HG02981 (cell line): ENCODE results near the gene GIT1.
A peak's percentile ranks its signal among the peaks of the same experiment; 100 is the strongest.
"Not testable (repeated sequence)": the region's sequence is repeated elsewhere in the genome, so short reads cannot be mapped to it uniquely, and the experiment has no call there.

Experiments used
- ATAC-seq: cut with Tn5 transposase; IDR thresholded peaks from one replicate; pipeline ENCODE4 v1.9.1; 2021; ENCODE audit warnings: mild to moderate bottlenecking, moderate library complexity; ENCODE audit not compliant: unreplicated experiment

The GIT1 gene

DNA sequence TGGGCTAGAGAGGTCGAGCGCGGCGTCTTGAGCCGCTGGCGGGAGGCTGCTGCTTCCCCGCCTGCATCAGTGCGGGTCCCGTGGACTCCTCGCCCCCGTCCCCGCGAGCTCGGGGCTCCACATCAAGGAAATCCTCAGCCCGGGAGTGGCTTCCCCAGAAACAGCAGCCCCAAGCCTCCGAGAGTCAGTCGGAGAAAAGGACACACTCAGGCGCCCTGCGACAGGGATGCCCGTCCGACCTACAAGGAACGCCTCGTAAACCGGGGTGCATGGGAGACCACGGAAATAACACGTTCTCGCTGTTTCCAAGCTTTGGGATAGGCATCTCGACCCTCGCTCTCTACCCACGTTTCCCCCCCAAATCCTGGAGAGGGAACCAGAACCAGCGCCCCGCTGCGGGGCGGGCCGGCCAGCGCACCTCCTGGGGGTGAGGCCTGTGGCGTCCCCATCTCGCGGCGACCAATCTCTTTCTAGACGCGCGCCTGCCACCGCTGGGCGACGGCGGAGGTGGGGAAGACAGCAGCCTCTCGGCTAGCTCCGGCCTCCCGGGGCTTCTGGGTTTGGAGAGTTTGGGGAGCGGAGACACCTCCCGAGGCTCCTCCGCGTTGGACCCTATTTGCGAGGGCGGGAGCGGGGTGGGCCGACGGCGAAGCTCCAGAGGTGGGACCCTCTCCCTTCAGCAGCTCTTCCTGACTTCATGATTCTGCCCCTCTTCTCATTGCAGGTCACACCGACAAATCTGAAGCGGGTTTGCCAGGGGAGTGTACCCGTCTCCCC is 21.7 kb downstream of the GIT1 start:
- peak; percentile 39 for ATAC-seq

DNA sequence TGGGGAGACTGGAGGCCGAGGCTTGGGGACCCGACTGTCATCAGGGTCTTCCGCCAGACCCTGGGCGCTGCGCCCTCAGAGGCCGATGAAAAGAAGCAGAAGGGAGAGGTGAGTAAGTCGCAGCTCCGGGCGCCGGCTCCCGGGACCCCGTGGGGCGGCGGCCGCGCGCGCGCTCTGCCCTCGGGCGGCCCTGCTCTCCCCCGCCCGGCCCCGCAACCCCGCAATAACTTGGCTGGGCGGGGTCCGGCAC is 22.2 kb downstream of the GIT1 start:
- ATAC-seq: no peak

DNA sequence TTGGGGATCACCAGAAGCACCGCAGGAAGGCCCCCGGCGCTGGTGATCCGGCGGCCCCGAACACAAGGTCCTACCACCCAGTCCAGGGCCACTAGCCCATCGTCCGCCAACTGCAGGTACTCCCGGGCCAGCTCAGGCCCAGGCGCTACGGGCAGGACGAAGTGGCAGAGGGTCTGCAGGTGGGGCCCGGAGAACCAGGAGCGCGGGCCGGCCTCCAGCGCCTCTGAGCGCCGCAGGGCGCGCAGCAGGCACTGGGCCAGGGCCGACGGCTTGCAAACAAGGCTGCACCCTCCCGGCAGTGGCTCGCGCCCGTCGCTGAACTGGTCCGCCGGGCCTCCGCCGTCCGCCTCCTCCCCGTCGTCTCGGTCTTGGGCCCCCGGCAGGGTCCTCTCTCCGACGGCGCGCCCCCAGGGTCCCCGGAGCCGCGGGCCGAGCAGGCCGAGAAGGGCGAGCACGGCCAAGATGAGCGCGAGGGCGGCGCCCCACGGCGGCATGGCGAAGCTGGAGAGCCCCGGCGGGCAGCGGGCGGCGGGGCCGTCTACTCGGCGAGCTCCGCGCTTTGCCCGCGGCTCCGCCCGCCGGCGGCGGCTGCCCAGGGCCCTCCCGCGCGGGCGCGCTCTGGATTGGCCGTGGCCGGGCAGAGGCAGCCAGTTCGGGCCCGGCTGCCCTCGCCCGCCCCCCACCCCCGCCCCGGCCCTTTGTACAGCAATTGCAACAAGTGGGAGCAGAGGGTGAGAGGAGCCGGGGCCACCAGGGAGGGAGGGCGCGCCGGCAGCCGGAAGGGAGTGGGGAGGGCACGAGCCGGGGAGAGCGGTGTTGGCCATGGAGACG is 22.8 kb downstream of the GIT1 start, which contains the start of gene ABHD15:
Gene ABHD15 (minus strand): TSS at position 565 of the 831 bp plus-strand sequence. CDS start 71 bp downstream, at position 494.
- no peak for ATAC-seq

DNA sequence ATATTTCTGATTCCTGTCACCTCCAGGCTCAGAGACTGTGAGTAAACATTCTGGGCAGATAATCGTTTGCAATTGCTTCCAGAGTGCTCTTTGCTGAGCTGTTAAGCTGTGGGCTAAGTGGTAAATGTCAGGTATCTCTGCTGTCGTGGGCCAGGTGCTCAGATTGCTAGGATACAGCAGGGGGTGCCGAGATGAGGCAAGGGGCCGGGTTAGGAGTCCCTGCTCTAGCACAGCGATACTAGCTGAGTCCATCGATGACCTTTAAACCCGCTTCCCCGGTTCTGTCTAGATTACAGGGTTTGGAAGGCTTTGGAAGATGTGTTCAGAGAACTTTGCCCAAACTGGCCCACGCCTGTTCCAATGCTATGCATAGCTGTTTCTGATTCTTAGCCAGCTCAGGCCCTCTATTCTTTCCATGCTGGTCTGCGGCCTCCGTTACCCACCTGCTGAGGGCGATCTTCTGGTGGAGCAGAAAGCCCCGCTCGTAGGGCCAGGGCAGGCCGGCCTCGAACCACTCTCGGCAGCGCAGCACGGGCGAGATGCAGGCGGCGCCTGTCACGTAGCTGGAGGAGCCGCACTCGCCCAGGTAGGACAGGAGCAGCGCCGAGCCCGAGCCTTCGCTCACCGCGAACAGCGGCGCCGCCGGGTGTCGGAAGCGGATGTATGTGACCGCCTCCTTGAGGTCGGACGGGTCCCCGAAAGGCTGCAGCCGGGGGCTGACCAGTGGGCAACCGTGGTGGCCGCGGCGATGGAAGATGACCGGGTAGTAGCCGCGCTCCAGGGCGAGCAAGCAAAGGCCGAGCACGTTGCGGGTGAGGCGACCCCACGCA is 23.6 kb downstream of the GIT1 start:
- no peak for ATAC-seq

DNA sequence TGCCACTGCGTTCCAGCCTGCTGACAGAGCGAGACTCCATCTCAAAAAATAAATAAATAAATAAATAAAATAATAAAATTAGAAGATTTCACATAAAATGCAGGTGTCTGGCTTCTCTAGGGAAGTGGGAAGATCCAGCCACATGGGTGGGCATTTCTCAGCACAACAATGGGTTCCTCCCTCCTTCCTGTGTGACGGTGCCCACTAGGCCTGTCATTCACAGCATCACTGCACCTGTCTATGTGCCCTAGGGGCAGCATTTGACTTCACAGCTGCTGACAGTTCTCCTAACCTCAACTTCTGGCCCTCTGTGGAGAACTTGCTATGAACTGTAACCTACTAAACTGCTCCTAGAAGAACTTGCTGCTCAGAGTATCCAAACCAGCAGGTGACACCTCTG is 25.6 kb downstream of the GIT1 start:
- no peak for ATAC-seq

DNA sequence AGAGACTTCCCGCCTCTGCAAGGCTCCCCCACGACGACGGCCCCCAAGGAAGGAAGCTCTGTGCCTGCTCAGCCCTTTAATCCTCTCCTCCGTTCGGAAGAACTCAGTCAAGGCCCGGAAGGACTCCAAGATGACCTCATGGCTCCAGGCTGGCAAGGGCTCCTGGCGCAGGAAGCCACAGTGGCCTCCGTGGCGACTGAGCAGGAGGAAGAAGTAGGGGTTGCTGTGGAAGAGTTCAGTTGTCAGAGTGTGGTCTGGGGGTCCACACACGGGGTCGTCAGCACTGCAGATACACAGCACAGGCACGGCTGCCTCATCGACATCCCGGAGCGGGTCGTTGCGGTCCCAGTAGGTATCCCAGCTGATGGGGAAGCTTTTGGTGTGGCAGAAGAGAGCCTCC is 26.8 kb downstream of the GIT1 start:
- ATAC-seq: no peak

DNA sequence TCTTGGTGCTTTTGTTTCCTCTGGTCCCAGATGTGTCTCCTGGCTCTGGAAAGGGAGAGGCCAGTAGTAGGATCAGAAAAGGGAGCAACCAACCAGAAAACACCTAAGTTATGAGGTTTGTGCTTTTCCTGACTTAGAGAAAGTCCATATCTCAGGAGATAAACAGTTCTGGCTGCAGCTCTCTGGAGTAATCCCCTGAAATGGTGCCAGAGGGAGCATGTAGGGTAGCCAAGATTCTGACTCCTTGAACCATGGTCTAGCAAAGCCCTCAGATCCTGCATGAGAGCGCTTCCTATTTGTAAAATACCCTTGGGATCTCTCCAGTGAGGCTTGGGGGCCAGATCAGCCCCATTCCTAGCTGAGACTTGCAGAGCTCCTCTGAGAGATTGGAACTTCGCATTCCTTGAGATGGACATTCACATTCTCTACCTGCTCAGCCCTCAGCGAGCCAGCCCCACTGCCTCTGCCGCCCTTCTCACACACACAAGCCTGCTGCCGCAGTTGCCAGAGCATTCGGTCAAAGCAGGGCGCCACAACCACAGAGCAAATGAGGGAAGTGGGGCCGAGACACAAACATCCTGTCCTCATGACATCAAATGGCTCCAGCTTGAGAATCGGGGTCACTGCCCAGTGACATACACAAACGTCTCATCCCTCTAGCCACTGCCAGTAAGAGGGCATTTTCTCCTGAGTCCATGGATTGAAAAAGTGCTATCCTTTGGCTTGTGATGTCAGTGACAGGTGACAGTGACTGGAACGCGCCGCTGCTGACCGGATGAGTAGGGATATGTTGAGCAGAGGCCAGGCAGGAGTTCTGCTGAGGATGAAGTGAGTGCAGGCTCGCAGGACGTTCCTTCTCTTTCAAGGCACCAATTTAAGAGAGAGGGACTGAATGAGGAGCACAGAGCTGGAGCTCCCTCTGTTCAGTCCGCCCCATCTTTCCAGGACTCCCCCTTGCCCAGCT is 27.6 kb downstream of the GIT1 start:
- ATAC-seq: no peak

DNA sequence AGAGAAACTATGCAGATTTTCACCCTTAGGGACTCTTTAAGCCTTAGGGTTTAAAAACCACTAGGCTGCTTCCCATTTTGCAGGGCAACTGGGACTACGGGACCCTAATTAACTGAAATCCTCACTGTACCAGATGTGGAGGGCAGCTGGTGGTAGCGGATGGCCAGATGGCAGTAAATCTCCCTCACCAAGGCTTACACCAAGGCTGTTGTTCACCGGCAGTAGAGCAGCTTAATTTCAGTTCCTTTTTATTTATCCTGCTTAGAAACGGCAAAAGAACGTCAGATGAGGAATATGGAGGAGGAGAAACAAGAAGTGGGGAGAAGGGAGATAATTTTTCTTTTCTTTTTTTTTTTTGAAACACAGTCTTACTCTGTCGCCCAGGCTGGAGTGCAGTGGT is 29.1 kb downstream of the GIT1 start:
- no peak for ATAC-seq

DNA sequence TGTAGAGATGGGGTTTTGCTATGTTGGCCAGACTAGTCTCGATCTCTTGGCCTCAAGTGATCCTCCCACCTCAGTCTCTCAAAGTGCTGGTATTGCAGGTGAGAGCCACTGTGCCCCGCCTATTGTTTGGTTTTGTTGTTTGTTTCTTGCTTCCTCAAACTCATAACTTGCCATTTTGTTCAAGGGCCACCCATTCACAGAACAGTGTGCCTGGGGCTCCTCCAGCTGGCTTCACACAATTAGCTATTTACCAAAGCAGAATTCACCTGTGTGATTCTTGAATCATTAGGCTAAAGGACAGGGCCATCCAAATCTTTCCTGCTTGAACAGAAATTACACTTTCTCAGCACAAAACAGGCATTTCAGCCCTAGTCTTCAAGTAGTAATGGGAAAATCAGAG is 29.8 kb downstream of the GIT1 start:
- no peak for ATAC-seq

DNA sequence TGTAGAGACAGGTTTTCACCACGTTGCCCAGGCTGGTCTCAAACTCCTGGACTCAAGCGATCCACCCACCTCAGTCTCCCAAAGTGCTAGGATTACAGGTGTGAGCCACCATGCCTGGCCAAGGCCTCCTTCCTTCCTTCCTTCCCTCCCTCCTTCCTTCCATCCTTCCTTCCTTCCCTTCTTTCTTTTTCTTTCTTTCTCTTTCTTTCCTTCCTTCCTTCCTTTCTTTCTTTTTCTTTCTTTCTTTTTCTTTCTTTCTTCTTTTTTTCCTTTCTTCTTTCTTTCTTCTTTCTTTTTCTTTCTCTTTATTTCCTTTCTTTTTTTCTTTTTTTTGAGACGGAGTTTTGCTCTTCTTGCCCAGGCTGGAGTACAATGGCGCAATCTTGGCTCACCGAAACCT is 31.3 kb downstream of the GIT1 start:
- ATAC-seq: not testable (repeated sequence)

DNA sequence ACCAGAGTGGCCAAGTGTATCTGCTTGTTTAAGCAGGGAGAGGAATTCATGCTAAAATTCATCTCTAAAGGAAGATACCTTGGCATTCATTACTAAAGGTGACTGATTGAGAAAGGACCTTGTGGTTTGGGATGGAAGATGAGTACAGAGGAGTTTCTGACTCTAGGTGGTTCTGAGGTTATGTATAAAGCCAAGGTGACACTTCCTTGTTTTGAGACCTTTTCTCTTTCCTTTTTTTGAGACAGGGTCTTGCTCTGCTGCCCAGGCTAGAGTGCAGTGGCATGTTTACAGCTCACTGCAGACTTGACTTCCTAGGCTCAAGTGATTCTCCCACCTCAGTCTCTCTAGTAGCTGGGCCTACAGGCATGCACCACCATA is 31.7 kb downstream of the GIT1 start:
- no peak for ATAC-seq

DNA sequence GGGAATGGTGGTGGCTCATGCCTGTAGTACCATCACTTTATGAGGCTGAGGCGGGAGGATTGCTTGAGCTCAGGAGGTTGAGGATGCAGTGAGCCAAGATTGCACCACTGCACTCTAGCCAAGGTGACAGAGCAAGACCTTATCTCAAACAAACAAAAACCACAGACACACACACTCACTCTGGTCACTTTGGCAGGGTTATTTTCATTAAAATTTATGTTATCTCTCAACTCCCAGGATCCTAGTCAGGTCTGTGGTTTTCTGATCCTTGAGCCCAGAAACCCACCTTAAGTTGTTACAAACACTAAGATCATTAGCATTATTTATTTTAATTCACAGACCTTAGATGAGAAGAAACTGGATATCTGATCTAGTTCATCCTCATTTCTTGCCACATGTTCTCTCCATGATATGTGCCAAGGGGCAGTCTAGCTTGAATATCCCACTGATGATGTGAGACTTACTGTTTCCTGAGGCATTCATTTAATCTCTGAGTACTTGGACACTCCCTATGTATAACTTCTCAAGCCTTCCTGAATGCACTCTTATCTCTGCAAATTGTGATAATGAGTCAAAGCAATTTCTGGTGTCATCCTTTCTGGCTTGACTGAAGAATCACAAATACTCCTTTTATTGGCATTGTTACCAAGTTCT is 32.2 kb downstream of the GIT1 start:
- no peak for ATAC-seq

DNA sequence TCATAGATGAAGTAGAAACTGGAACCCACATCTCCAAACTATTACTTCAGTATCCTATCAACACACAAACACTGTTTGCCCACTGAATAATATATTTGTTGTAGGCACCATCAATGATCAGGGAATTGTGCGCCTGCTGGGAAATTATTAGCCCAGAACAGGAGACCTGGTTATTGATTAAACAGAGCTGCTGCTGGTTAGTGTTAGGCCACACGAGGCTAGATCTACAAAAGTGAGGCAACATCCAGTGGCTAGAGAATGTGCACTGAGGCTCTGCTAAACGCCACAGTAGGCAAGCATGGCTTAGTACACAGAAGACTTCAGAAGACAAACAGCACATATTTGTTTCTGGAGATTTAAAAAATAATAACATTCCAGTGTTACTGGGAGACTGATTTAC is 33.6 kb downstream of the GIT1 start:
- ATAC-seq: no peak

DNA sequence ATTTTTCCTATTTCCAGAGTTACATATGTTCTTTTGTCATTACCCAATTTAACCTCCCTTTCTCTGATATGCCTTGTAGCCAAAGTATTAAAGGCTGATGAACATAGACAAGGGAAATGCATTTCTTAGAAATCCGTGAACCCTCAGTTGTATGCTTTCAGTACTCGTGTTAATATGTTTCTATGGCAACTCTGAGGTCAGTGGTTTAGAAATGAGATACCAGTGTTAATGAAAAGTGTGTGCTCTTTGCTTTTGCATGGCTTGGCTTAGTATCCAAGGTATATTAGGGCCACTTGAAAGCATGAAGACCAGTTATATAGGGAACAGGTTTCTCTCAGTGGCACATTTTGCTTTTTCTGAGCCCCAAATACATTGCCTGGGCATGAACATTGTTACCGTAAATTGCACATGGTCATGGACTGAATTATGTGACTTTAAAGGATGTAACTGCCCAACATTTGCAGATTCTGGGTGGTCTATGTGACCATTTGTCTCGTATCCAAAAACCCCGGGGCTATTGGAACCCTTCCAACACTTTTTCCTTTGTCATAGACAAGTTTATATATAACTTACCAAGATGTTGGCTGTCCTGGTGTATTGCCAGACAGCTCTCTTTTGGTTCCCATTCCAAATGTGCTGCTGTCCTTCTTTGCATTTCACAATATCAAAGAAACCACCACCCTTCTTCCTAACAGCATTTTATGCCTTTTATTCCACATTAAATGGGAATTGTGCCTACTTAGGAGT is 40.1 kb downstream of the GIT1 start:
- peak; percentile 57 for ATAC-seq

DNA sequence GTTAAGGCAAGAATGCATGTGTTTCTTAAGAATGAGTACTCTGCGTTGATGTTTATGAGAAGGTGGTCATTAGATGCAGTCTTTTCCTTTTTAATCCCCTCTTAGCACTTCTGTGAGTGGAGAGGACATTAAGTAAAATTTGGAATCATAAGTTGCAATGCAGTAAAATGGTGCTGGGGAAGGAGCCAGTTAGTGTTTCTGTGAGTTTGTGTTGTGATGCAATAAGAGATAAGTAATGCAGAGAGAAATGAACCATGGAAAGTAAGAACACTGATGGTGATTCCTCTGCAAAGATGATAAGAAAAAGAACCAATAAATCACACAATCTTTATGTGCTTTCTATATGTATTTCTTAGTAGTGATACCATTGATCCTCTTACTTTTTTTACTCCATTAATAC is 42.6 kb downstream of the GIT1 start:
- no peak for ATAC-seq

DNA sequence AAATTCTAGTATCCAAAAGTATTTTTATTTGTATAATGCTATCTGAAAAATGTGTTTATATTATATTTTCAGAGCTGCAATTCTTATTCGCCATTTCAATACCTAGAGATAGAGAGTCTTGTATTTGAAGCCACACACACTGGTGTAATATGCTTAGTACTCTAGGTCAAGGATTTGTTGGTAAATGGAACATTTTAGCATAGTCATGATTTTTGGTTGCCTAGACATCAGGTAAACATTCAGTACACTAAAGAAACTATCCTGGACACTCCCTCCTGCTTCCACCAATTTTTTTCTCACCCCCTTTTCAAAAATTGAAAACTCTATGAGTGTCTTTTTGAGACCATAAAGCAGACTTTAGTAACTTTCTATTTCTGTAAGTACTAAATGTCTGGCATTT is 43.4 kb downstream of the GIT1 start:
- ATAC-seq: no peak

DNA sequence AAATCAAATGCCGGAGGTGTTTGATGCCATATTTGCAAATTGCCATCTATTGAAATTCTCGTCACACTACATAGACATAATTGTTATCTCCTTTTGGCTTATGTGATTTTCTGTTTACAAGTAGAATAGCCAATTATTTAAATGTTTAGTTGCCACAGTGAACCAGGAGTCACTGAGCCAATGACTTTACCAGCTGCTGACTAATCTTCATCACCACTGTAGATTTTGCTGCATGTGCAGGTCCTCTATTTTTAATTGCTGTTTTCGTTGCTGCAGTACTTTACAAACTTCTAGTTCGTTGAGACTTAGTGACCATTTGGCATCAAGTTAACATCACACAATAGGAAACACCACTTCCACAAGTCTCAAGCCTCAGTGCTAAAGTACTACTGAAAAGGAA is 45.4 kb downstream of the GIT1 start:
- ATAC-seq: no peak

DNA sequence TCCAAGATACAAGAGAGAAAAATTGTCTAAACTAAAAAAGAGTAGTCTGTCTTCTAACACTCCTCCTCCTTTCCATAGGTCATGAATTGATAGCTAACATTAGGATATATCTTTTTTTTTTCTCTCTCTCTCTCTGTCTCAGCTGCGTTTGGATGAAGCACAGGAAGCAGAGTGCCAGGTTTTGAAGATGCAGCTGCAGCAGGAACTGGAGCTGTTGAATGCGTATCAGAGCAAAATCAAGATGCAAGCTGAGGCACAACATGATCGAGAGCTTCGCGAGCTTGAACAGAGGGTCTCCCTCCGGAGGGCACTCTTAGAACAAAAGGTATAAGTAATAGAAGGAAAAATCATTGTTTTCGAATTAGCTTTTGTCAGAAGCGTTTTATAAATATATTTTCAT is 55.5 kb downstream of the GIT1 start:
- ATAC-seq: no peak

DNA sequence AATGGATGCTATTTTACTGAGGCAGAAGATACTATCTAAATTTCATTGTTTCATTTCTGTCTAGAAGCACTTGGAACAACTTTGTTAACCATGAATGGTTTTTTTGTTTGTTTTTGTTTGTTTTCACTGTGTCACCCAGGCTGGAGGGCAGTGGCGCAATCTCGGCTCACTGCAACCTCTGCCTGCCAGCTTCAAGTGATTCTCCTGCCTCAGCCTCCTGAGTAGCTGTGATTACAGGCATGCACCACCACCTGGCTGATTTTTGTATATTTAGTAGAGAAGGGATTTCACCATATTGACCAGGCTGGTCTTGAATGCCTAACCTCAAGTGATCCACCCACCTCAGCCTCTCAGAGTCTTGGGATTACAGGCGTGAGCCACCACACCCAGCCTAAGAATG is 63.1 kb downstream of the GIT1 start:
- no peak for ATAC-seq
